ENCODE data around the gene FAM168A. TPM values are rescaled to one million over a fixed set of nuclear protein-coding genes. Genes with fewer than 3 reads are reported as not detected.

Gene FAM168A
- total RNA-seq, 4 donors from 2014 or later = 28.8 to 53.5 (median 30.6) TPM

DNA sequence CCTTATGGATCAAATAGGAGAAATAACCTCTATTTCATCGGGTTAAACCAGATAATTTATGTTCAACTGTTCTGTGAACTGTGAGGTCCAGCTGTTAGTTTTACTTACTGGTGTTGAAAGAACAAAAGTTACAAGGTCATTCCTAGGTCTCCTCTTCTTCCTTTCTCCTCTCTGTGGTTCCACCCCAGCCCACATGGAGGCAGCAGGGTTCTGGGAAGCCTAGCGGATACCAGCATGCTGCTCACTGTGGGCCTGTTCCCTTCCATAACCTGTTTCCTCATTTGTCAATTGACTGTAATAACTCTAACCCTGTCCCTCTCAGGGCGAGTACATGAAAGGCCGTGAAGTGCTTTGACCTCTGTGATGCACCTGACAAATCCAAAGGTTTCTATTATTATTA, 193.9 kb downstream of the FAM168A start:
- Histone ChIP-seq H3K27me3 (no peaks in the 10 kb centered on the region), H3K4me3 (no peak overlapping the region), H3K36me3 (peaks cover 0 to 54% (median 0%) of the 10 kb centered on the region in 3 donors), H3K9me3 (no peaks in the 10 kb centered on the region), H3K4me1 (peaks cover 0 to 31% (median 1%) of the 10 kb centered on the region in 4 donors), H3K27ac (peak overlapping the region in 1 of 4 donors; percentile 42)
- peak; percentile 71 to 82 for DNase-seq (ENCODE audit: low spot score in 2 of 2)
- 36 to 37% methylated on average over 4 of the region's 4 CpGs for WGBS, 2 donors
- no peak for TF ChIP-seq POLR2A (IDR thresholded peaks at IDR 0.05)
- TF ChIP-seq, protein P1, sequence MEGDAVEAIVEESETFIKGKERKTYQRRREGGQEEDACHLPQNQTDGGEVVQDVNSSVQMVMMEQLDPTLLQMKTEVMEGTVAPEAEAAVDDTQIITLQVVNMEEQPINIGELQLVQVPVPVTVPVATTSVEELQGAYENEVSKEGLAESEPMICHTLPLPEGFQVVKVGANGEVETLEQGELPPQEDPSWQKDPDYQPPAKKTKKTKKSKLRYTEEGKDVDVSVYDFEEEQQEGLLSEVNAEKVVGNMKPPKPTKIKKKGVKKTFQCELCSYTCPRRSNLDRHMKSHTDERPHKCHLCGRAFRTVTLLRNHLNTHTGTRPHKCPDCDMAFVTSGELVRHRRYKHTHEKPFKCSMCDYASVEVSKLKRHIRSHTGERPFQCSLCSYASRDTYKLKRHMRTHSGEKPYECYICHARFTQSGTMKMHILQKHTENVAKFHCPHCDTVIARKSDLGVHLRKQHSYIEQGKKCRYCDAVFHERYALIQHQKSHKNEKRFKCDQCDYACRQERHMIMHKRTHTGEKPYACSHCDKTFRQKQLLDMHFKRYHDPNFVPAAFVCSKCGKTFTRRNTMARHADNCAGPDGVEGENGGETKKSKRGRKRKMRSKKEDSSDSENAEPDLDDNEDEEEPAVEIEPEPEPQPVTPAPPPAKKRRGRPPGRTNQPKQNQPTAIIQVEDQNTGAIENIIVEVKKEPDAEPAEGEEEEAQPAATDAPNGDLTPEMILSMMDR (IDR thresholded peaks at IDR 0.05) = peak; percentile 46 to 84 (median 74)
- no peak for TF ChIP-seq EP300 (IDR thresholded peaks at IDR 0.05)

DNA sequence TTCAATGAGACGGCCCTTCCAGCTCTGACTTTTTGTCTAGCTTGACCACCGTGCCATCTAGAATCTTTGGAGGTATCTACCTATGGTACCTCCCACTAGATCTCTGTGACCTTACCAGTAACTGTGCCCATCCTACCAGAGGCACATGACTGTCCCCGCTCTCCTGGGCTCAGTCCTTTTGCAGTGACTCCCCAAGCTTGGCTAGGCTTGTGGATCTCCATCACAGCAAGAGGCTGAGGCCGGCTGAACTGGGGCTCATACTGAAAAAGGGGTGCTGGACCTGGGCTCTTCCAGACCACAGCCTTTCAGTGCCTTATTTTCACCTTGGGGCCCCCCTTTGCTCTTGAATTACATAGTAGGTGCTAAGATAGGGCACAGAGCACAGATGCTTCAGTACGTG, 194.4 kb downstream of the FAM168A start:
- peaks cover 0 to 49% (median 0%) of the 10 kb centered on the region in 3 donors for H3K36me3 ChIP-seq
- no peaks in the 10 kb centered on the region for H3K27me3 ChIP-seq
- no peak for TF ChIP-seq EP300 (IDR thresholded peaks at IDR 0.05)
- no peak for TF ChIP-seq POLR2A (IDR thresholded peaks at IDR 0.05)
- TF ChIP-seq, protein P1 (IDR thresholded peaks at IDR 0.05) = no peak
- no peaks in the 10 kb centered on the region for H3K9me3 ChIP-seq
- no peak overlapping the region for H3K4me3 ChIP-seq
- peaks cover 0 to 36% (median 1%) of the 10 kb centered on the region in 4 donors for H3K4me1 ChIP-seq
- no peak for DNase-seq (ENCODE audit: low spot score in 2 of 2)
- 85 to 88% methylated on average over 5 of the region's 5 CpGs for WGBS, 2 donors
- H3K27ac ChIP-seq = peak overlapping the region in 1 of 4 donors; percentile 42

DNA sequence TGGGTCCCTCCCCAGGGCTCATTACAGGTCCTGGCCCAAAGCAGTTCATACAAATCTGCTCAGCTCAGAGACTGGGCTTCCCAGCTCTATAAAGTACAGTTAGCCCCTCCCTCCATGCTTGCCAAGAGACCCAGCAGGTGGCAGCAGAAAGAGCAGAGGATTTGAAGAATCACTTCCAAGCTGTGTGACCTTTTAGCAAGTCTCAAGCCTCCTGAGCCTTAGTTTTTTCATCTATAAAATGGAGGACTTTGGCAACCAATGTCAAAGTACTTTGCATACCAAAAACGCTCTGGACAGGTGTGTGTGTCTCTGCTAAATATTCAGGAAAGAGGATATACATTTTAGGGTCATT, 195.1 kb downstream of the FAM168A start:
- H3K4me3 ChIP-seq = no peak overlapping the region
- H3K4me1 ChIP-seq = peaks cover 0 to 39% (median 1%) of the 10 kb centered on the region in 4 donors
- H3K27me3 ChIP-seq = no peaks in the 10 kb centered on the region
- H3K36me3 ChIP-seq = peaks cover 0 to 42% (median 0%) of the 10 kb centered on the region in 3 donors
- WGBS, 2 donors = 74 to 78% methylated on average over 1 of the region's 1 CpG
- H3K9me3 ChIP-seq = no peaks in the 10 kb centered on the region
- no peak overlapping the region for H3K27ac ChIP-seq
- DNase-seq (ENCODE audit: low spot score in 2 of 2) = no peak
- TF ChIP-seq, protein P1 (IDR thresholded peaks at IDR 0.05) = peak in 1 of 5 experiments; percentile 7
- no peak for TF ChIP-seq EP300 (IDR thresholded peaks at IDR 0.05)
- no peak for TF ChIP-seq POLR2A (IDR thresholded peaks at IDR 0.05)

DNA sequence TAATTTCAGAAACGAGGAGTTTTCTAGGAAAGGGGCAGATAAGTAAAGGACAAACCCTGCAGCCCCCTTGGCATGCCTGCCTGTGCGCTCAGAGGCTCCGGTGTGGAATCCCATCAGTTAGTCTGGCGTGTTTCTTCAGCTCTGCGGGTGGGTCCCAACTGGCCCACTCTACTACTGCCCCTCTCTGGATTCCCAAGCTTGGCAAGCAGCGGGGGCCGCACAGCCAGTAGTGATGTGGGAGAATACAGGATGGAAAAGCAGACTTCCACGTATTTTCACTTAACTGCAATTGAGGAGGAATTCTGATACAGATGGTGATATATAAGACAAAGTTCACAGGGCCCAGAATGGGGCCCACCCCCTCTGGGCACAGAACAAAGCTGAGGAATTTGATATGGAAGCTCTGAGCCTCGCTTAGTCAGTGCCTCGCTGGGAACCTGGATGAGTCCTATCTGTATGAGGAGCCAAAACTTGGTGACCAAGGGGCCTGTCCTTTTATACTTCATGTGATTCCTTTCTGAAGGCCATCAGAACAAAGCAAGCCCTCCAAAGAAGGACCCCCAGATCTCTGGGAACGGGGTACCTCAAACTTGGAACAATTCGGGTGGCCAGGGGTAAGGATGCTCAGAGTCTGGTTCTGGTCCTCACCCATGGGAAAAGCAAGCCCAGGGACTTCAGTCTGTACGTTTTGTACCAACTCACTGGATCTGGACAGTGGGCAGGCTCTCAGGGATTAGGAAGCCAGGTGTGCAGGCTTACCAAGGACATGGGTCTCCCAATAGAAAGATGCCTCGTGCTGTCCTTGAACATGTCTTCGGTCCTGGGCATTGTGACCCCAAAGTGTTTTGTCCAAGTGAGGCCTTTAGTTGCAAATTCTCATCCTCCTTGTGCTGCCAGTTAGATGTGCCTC, 195.7 kb downstream of the FAM168A start:
- Histone ChIP-seq H3K27ac (no peak overlapping the region), H3K27me3 (no peaks in the 10 kb centered on the region), H3K9me3 (no peaks in the 10 kb centered on the region), H3K4me3 (no peak overlapping the region), H3K36me3 (peaks cover 0 to 35% (median 0%) of the 10 kb centered on the region in 3 donors), H3K4me1 (peaks cover 0 to 39% (median 1%) of the 10 kb centered on the region in 4 donors)
- DNase-seq (ENCODE audit: low spot score in 2 of 2) = no peak
- TF ChIP-seq, protein P1 (IDR thresholded peaks at IDR 0.05) = no peak
- TF ChIP-seq EP300 (IDR thresholded peaks at IDR 0.05) = no peak
- no peak for TF ChIP-seq POLR2A (IDR thresholded peaks at IDR 0.05)
- WGBS, 2 donors = 82 to 87% methylated on average over 13 to 15 of the region's 15 CpGs

All from tibial nerve (tissue), 4 donors.